Lung (tissue), 12 donors: Measurements from ENCODE around the gene ANKRD27. TPM values are rescaled to one million over a fixed set of nuclear protein-coding genes. Genes with fewer than 3 reads are reported as not detected.

Experiments
- ATAC-seq: fragments of 200-7000 bp; cut with Tn5 transposase; one replicate; pipeline ENCODE4 v1.9.1; 2020; ENCODE audit warnings: moderate number of reproducible peaks; ENCODE audit not compliant: insufficient read depth, low FRiP score
- DNase-seq, 3 donors: peaks; one replicate each; pipeline ENCODE4 v3.0.0-alpha.2; 2013 to 2017
- H3K27ac ChIP-seq, 2 donors: one replicate each; pipeline ENCODE4 v1.5.1; 2013; ENCODE audit warnings: mild to moderate bottlenecking in 2 of 2, moderate library complexity in 2 of 2, control low read depth in 1 of 2, inconsistent platforms in 1 of 2, low read depth in 1 of 2, low read length in 1 of 2
- H3K27me3 ChIP-seq, 3 donors: one replicate each; pipeline ENCODE4 v1.5.1; 2013; ENCODE audit warnings: low read length in 2 of 3; ENCODE audit not compliant: control insufficient read depth in 3 of 3, insufficient read depth in 3 of 3
- H3K36me3 ChIP-seq, 4 donors: one replicate each; pipeline ENCODE4 v1.5.1; 2013; ENCODE audit warnings: low read length in 4 of 4, mild to moderate bottlenecking in 1 of 4, moderate library complexity in 1 of 4; ENCODE audit not compliant: control insufficient read depth in 4 of 4, insufficient read depth in 4 of 4
- H3K4me1 ChIP-seq, 5 donors: one replicate each; pipeline ENCODE4 v1.5.1; 2013; ENCODE audit warnings: low read length in 5 of 5, mild to moderate bottlenecking in 2 of 5, moderate library complexity in 1 of 5; ENCODE audit not compliant: control insufficient read depth in 5 of 5, insufficient read depth in 5 of 5
- H3K4me3 ChIP-seq: one replicate; pipeline ENCODE4 v1.5.1; 2013; ENCODE audit warnings: mild to moderate bottlenecking, control low read depth, moderate library complexity
- H3K9ac ChIP-seq, 2 donors: one replicate each; pipeline ENCODE4 v1.5.1; 2013; ENCODE audit warnings: low read length in 2 of 2, control low read depth in 1 of 2; ENCODE audit not compliant: insufficient read depth in 1 of 2
- H3K9me3 ChIP-seq, 4 donors: one replicate each; pipeline ENCODE4 v1.5.1; 2013; ENCODE audit warnings: low read length in 3 of 4, mild to moderate bottlenecking in 1 of 4, moderate library complexity in 1 of 4; ENCODE audit not compliant: control insufficient read depth in 4 of 4, insufficient read depth in 3 of 4
- CTCF ChIP-seq: IDR thresholded peaks from 2 replicates; pipeline ENCODE4 v1.5.1; 2012; ENCODE audit warnings: mild to moderate bottlenecking; ENCODE audit errors: control extremely low read depth, extremely low read depth
- WGBS, 2 donors: extraction: QIAGEN DNeasy Blood & Tissue Kit; methylation state at CpG; one replicate each; pipeline ENCODE4 v1.1.7; 2013; 5-methylcytosine and 5-hydroxymethylcytosine counted together
- polyA plus RNA-seq, 2 donors: library from polyadenylated mRNA; stranded (reverse); fragments of 200-250 nt; gene quantifications; one replicate each; pipeline ENCODE4 v1.2.1, GENCODE V29; 2013
- total RNA-seq, 2 donors: library from RNA; depleted of rRNA in 1 of 2; stranded (reverse); fragments of >200 nt in 1 of 2; gene quantifications; one replicate each; pipeline ENCODE4 v1.2.1, GENCODE V29; 2014 to 2021
- donor health status: control.
- donor health status: control.
- donor health status: Bipolar disorder and iron deficiency.
- donor health status: healthy.
- donor health status: DM: yes; HTN: yes; CAD: no.

The ANKRD27 gene
- total and polyA plus RNA-seq, 4 donors: 8.9 to 31.5 (median 22.5) TPM

GRCh38 chr19:32646556-32646955 lies 28.4 kb downstream of the ANKRD27 start:
- H3K27me3 ChIP-seq: no peaks in the 10 kb centered on the region
- WGBS, 2 donors: 90 to 92% methylated on average over 6 of the region's 6 CpGs
- DNase-seq: no peak
- no peaks in the 10 kb centered on the region for H3K9me3 ChIP-seq
- H3K4me1 ChIP-seq: peaks cover 0 to 3% (median 0%) of the 10 kb centered on the region in 5 donors
- no peak overlapping the region for H3K9ac ChIP-seq
- peaks cover 7 to 48% (median 14%) of the 10 kb centered on the region in 4 donors for H3K36me3 ChIP-seq
- ATAC-seq: no peak
- no peak overlapping the region for H3K4me3 ChIP-seq
- no peak overlapping the region for H3K27ac ChIP-seq
- TF ChIP-seq CTCF: no peak

- H3K9me3 ChIP-seq: no peaks in the 10 kb centered on the region
- ATAC-seq: no peak
- H3K9ac ChIP-seq: no peak overlapping the region
- TF ChIP-seq CTCF: no peak
- no peaks in the 10 kb centered on the region for H3K4me1 ChIP-seq
- 84 to 93% methylated on average over 12 of the region's 12 CpGs for WGBS, 2 donors
- DNase-seq: no peak
- H3K27me3 ChIP-seq: no peaks in the 10 kb centered on the region
- H3K27ac ChIP-seq: no peak overlapping the region
- peaks cover 18 to 61% (median 31%) of the 10 kb centered on the region in 4 donors for H3K36me3 ChIP-seq
- H3K4me3 ChIP-seq: no peak overlapping the region
Measured at GRCh38 chr19:32642771-32643170, 32.2 kb downstream of the ANKRD27 start.

DNA sequence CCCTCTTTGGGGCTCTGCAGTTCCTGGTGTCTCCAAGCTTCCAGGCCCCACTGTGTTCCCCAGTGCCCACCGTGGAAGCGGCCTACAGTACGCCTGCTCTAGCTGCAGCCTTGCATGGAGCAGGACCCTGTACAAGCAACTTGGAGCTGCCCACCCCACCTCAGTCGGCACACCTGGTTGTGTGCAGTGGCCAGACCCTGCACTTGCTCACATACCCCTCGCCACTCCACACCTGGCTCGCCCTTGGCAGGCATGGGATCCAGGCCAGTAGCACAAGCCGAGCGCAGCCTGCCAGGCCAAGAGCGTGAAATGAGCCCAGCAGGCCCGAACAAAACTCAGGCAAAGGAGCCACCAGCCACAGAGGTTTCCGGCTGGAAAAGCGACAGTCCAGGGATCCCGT lies 36.4 kb downstream of the ANKRD27 start:
- Histone ChIP-seq H3K9me3 (no peaks in the 10 kb centered on the region), H3K4me3 (no peak overlapping the region), H3K9ac (no peak overlapping the region), H3K27me3 (no peaks in the 10 kb centered on the region), H3K36me3 (peaks cover 21 to 58% (median 30%) of the 10 kb centered on the region in 4 donors), H3K4me1 (no peaks in the 10 kb centered on the region), H3K27ac (no peak overlapping the region)
- TF ChIP-seq CTCF: no peak
- DNase-seq: no peak
- WGBS, 2 donors: 98% methylated on average over 13 of the region's 13 CpGs
- no peak for ATAC-seq

- no peak overlapping the region for H3K9ac ChIP-seq
- H3K27me3 ChIP-seq: no peaks in the 10 kb centered on the region
- no peak for TF ChIP-seq CTCF
- no peaks in the 10 kb centered on the region for H3K4me1 ChIP-seq
- DNase-seq (no peak), ATAC-seq (no peak)
- no peak overlapping the region for H3K4me3 ChIP-seq
- 89 to 93% methylated on average over 14 of the region's 14 CpGs for WGBS, 2 donors
- H3K36me3 ChIP-seq: peaks cover 19 to 50% (median 28%) of the 10 kb centered on the region in 4 donors
- no peaks in the 10 kb centered on the region for H3K9me3 ChIP-seq
- no peak overlapping the region for H3K27ac ChIP-seq
Measured at GRCh38 chr19:32637480-32637879, 37.5 kb downstream of the ANKRD27 start.
